ENCODE measurements around the gene KRTAP9-2. TPM values are rescaled to one million over a fixed set of nuclear protein-coding genes. Genes with fewer than 3 reads are reported as not detected.
"Not testable (repeated sequence)": the region's sequence is repeated elsewhere in the genome, so short reads cannot be mapped to it uniquely, and the experiment has no call there.

The KRTAP9-2 gene, protein sequence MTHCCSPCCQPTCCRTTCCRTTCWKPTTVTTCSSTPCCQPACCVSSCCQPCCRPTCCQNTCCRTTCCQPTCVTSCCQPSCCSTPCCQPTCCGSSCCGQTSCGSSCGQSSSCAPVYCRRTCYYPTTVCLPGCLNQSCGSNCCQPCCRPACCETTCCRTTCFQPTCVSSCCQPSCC
- total RNA-seq, result not detected in 2 replicates
- not detected in 2 replicates for polyA plus RNA-seq
- not detected in 2 replicates for polyA plus RNA-seq (2011; cell fraction: cytosol; rRNA removed)
- not detected in 2 replicates for polyA plus RNA-seq (2011; cell fraction: nucleus; rRNA removed)
- polyA plus RNA-seq (2012), result not detected in 2 replicates
- polyA minus RNA-seq, result not detected in 2 replicates
- polyA minus RNA-seq (2011; cell fraction: cytosol; rRNA and poly(A)+ RNA removed), result not detected
- polyA minus RNA-seq (2011; cell fraction: nucleus; rRNA and poly(A)+ RNA removed), result not detected in 2 replicates
- Bru-seq, nascent RNA, result not detected
- not detected for BruChase-seq, experiment 1, labeled RNA remaining after a 6-hour chase
- not detected for BruChase-seq, experiment 2, labeled RNA remaining after a 2-hour chase
- long read RNA-seq, result 0 reads

DNA sequence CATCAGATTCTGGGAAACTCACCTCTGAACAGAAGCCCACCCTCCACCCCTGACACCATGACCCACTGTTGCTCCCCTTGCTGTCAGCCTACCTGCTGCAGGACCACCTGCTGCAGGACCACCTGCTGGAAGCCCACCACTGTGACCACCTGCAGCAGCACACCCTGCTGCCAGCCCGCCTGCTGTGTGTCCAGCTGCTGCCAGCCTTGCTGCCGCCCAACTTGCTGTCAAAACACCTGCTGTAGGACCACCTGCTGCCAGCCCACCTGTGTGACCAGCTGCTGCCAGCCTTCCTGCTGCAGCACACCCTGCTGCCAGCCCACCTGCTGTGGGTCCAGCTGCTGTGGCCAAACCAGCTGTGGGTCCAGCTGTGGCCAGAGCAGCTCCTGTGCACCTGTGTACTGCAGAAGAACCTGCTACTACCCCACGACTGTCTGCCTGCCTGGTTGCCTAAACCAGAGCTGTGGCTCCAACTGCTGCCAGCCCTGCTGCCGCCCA lies at the start of gene KRTAP9-2:
Gene KRTAP9-2 (plus strand): TSS at position 51 of the 498 bp plus-strand sequence. CDS start 7 bp downstream, at position 58.
- POLR2A ChIA-PET, result not testable (repeated sequence)

DNA sequence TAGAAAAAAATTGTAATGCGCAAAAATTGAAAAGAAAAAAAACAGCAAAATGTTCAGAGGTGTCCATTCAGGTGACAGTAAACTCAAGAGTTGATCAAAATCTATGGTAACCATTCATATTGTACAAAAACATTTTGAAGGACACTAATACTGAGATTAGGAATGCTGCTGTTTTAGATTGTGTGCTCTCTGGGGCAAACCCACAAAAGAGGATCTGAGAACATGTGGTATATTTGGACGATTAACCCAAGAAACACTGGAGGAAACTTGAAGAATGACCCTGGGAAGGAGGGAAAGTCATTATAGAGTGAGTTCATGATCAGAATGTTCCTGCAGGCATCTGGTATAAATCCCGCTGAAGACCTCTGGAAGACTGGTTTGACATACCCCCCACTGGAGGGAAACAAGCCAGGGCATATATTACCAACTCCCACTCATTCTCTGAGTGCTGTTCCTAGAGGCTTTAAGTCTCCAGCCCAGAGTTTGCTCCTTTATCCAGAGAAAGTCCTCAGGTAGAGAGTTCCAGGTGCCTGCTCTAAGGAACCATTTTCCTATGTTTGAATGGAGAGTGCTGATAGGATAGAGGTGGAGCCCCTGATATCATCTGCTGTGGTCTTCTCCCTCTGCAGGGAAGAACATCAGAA lies 49.6 kb upstream of the KRTAP9-2 start:
- DNase-seq (ENCODE audit: low read depth, low spot score) (no peak), FAIRE-seq (no peak)
- Histone ChIP-seq H3K9me1 (replicated peaks; ENCODE audit: control insufficient read depth, extremely low read depth, insufficient read depth, low read length) (no peaks in the 10 kb centered on the region), H3K9me3 (replicated peaks; ENCODE audit: control insufficient read depth, insufficient read depth, low read length) (no peaks in the 10 kb centered on the region), H3K9ac (replicated peaks; ENCODE audit: extremely low read depth, insufficient read depth, low read length) (no peak overlapping the region), H4K20me1 (replicated peaks; ENCODE audit: control insufficient read depth, extremely low read depth, insufficient read depth, low read length) (no peaks in the 10 kb centered on the region), H3K27me3 (ENCODE audit: control insufficient read depth in 2 of 2, insufficient read depth in 2 of 2, low read length in 2 of 2) (no peaks in the 10 kb centered on the region), H3K4me1 (ENCODE audit: control insufficient read depth, extremely low read depth, insufficient read depth, low read length) (no peaks in the 10 kb centered on the region), H3K4me3 (replicated peaks in 1 of 3; ENCODE audit: insufficient read depth in 1 of 3, low read depth in 1 of 3, low read length in 3 of 3) (no peak overlapping the region), H3K79me2 (ENCODE audit: control insufficient read depth, insufficient read depth, low read length) (no peaks in the 10 kb centered on the region), H2AFZ (ENCODE audit: low read depth, low read length) (no peak overlapping the region), H3K36me3 (ENCODE audit: control insufficient read depth in 2 of 2, extremely low read depth in 1 of 2, insufficient read depth in 2 of 2, low read length in 2 of 2) (no peaks in the 10 kb centered on the region), H3K4me2 (ENCODE audit: insufficient read depth, low read length) (no peak overlapping the region), H3K27ac (ENCODE audit: insufficient read depth, low read depth, low read length) (no peak overlapping the region)
- POLR2A ChIA-PET, result no interaction called here
- intact Hi-C loops (cut with micrococcal nuclease) (no loop called here), dilution Hi-C loops (cut with MboI; ENCODE audit: extremely low pct_ligation_motif_present, low sequenced_read_pairs) (no loop called here)
- no TSS peak for BruUV-seq (replicated peaks)
- CTCF ChIA-PET, result no interaction called here
- TF ChIP-seq FOS (IDR thresholded peaks at IDR 0.05; ENCODE audit: borderline replicate concordance, insufficient read depth, low read length) (no peak), JUN (IDR thresholded peaks at IDR 0.05; ENCODE audit: borderline replicate concordance, insufficient read depth, insufficient read length, low read depth) (no peak), MYC (IDR thresholded peaks at IDR 0.05; ENCODE audit: low read depth, low read length) (no peak), POLR2AphosphoS5 (IDR thresholded peaks at IDR 0.05; ENCODE audit: insufficient read depth, low read depth, low read length) (no peak), POLR2A (IDR thresholded peaks at IDR 0.05; ENCODE audit: low read depth, low read length) (no peak), GATA2 (IDR thresholded peaks at IDR 0.05; ENCODE audit: insufficient read depth, insufficient read length, low read depth, low read length) (no peak), EZH2 (IDR thresholded peaks at IDR 0.05; ENCODE audit: borderline replicate concordance, low read depth, low read length, severe bottlenecking) (no peak)
- TF ChIP-seq, protein P1, sequence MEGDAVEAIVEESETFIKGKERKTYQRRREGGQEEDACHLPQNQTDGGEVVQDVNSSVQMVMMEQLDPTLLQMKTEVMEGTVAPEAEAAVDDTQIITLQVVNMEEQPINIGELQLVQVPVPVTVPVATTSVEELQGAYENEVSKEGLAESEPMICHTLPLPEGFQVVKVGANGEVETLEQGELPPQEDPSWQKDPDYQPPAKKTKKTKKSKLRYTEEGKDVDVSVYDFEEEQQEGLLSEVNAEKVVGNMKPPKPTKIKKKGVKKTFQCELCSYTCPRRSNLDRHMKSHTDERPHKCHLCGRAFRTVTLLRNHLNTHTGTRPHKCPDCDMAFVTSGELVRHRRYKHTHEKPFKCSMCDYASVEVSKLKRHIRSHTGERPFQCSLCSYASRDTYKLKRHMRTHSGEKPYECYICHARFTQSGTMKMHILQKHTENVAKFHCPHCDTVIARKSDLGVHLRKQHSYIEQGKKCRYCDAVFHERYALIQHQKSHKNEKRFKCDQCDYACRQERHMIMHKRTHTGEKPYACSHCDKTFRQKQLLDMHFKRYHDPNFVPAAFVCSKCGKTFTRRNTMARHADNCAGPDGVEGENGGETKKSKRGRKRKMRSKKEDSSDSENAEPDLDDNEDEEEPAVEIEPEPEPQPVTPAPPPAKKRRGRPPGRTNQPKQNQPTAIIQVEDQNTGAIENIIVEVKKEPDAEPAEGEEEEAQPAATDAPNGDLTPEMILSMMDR (IDR thresholded peaks at IDR 0.05; ENCODE audit: extremely low read depth in 1 of 2, insufficient read depth in 1 of 2, low read depth in 1 of 2, low read length in 2 of 2), result no peak
- TF ChIP-seq, protein P2, sequence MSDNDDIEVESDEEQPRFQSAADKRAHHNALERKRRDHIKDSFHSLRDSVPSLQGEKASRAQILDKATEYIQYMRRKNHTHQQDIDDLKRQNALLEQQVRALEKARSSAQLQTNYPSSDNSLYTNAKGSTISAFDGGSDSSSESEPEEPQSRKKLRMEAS (IDR thresholded peaks at IDR 0.05; ENCODE audit: insufficient read depth, insufficient read length), result no peak

More for the DNA sequence above, at the start of gene KRTAP9-2:
- H4K20me1 ChIP-seq (replicated peaks; ENCODE audit: control insufficient read depth, extremely low read depth, insufficient read depth, low read length); H3K27ac ChIP-seq (ENCODE audit: insufficient read depth, low read depth, low read length); H3K9me1 ChIP-seq (replicated peaks; ENCODE audit: control insufficient read depth, extremely low read depth, insufficient read depth, low read length); H3K9me3 ChIP-seq (replicated peaks; ENCODE audit: control insufficient read depth, insufficient read depth, low read length); FAIRE-seq; H3K79me2 ChIP-seq (ENCODE audit: control insufficient read depth, insufficient read depth, low read length); intact Hi-C loops (cut with micrococcal nuclease); H3K9ac ChIP-seq (replicated peaks; ENCODE audit: extremely low read depth, insufficient read depth, low read length); DNase-seq (ENCODE audit: low read depth, low spot score); H3K27me3 ChIP-seq (ENCODE audit: control insufficient read depth in 2 of 2, insufficient read depth in 2 of 2, low read length in 2 of 2); CTCF ChIA-PET; H3K4me3 ChIP-seq (replicated peaks in 1 of 3; ENCODE audit: insufficient read depth in 1 of 3, low read depth in 1 of 3, low read length in 3 of 3); H2AFZ ChIP-seq (ENCODE audit: low read depth, low read length); dilution Hi-C loops (cut with MboI; ENCODE audit: extremely low pct_ligation_motif_present, low sequenced_read_pairs); H3K4me1 ChIP-seq (ENCODE audit: control insufficient read depth, extremely low read depth, insufficient read depth, low read length); H3K4me2 ChIP-seq (ENCODE audit: insufficient read depth, low read length); H3K36me3 ChIP-seq (ENCODE audit: control insufficient read depth in 2 of 2, extremely low read depth in 1 of 2, insufficient read depth in 2 of 2, low read length in 2 of 2); BruUV-seq (replicated peaks): not testable (repeated sequence)
